Activated T-cell treated with anti-CD3 and anti-CD28 coated beads, Interleukin-2, amount 50 U/mL, for 4 hours (primary cell): Measurements from ENCODE around the gene ZNF287. TPM values are rescaled to one million over a fixed set of nuclear protein-coding genes. Genes with fewer than 3 reads are reported as not detected.

Source experiments
- total RNA-seq, 3 donors: library from RNA; stranded (reverse); gene quantifications; one replicate each; pipeline ENCODE4 v1.2.1, GENCODE V29; 2021

Gene ZNF287
- total RNA-seq, 3 donors from 2014 or later: 7.9 to 11.1 (median 10.5) TPM

Other genes with a start within 250 kb of the ZNF287 start
- gene CENPV, start 215.7 kb downstream of the ZNF287 start, total RNA-seq: 100 to 1,000 TPM in 2 of 3 donors, 10 to 100 TPM in 1; 78.4 to 122 (median 103) TPM
- 1,000 to 10,000 TPM; 1,915 to 2,057 (median 1,991) TPM for gene UBB, start 188.1 kb downstream of the ZNF287 start, total RNA-seq
- 10 to 100 TPM; 24.7 to 34.0 (median 31.0) TPM for gene TRPV2, start 153.6 kb downstream of the ZNF287 start, total RNA-seq
- gene LRRC75A, start 77.0 kb downstream of the ZNF287 start, total RNA-seq: under 1 TPM; 0.84 to 0.96 (median 0.87) TPM
- 1 to 10 TPM; 3.0 to 3.6 (median 3.3) TPM for gene ZNF624, start 84.6 kb upstream of the ZNF287 start, total RNA-seq
- gene CCDC144A, start 121.0 kb upstream of the ZNF287 start, total RNA-seq: 1 to 10 TPM in 2 of 3 donors, under 1 TPM in 1; 0.98 to 5.2 (median 3.5) TPM